ENCODE results near the gene HPCAL4.

The HPCAL4 gene

GRCh38 chr1:39701049-39701439 lies 9.8 kb upstream of the HPCAL4 start:
- DNase-seq (ENCODE audit: low read depth, low spot score): no peak

GRCh38 chr1:39700348-39700747 lies 9.1 kb upstream of the HPCAL4 start:
- no peak for DNase-seq (ENCODE audit: low read depth, low spot score)

- no peak for DNase-seq (ENCODE audit: low read depth, low spot score)
Measured at GRCh38 chr1:39699419-39699818, 8.2 kb upstream of the HPCAL4 start.

GRCh38 chr1:39698568-39698967 lies 7.3 kb upstream of the HPCAL4 start:
- no peak for DNase-seq (ENCODE audit: low read depth, low spot score)

- no peak for DNase-seq (ENCODE audit: low read depth, low spot score)
Measured at GRCh38 chr1:39696448-39696847, 5.2 kb upstream of the HPCAL4 start.

- no peak for DNase-seq (ENCODE audit: low read depth, low spot score)
Measured at GRCh38 chr1:39695016-39695415, 3.8 kb upstream of the HPCAL4 start.

GRCh38 chr1:39694026-39694425 lies 2.8 kb upstream of the HPCAL4 start:
- no peak for DNase-seq (ENCODE audit: low read depth, low spot score)

- DNase-seq (ENCODE audit: low read depth, low spot score): no peak
Measured at GRCh38 chr1:39692152-39693074, 1.2 kb upstream of the HPCAL4 start.

GRCh38 chr1:39690794-39691382 lies 345 bp downstream of the HPCAL4 start:
- DNase-seq (ENCODE audit: low read depth, low spot score): no peak

GRCh38 chr1:39690225-39690624 lies 1.0 kb downstream of the HPCAL4 start:
- no peak for DNase-seq (ENCODE audit: low read depth, low spot score)

GRCh38 chr1:39689635-39690034 lies 1.6 kb downstream of the HPCAL4 start:
- DNase-seq (ENCODE audit: low read depth, low spot score): no peak

- no peak for DNase-seq (ENCODE audit: low read depth, low spot score)
Measured at GRCh38 chr1:39689214-39689613, 2.0 kb downstream of the HPCAL4 start.

- DNase-seq (ENCODE audit: low read depth, low spot score): no peak
Measured at GRCh38 chr1:39688706-39689105, 2.5 kb downstream of the HPCAL4 start.

GRCh38 chr1:39687243-39687642 lies 4.0 kb downstream of the HPCAL4 start:
- DNase-seq (ENCODE audit: low read depth, low spot score): no peak

- no peak for DNase-seq (ENCODE audit: low read depth, low spot score)
Measured at GRCh38 chr1:39685071-39685470, 6.2 kb downstream of the HPCAL4 start.

GRCh38 chr1:39684313-39684664 lies 6.9 kb downstream of the HPCAL4 start:
- no peak for DNase-seq (ENCODE audit: low read depth, low spot score)

- no peak for DNase-seq (ENCODE audit: low read depth, low spot score)
Measured at GRCh38 chr1:39683591-39684312, 7.5 kb downstream of the HPCAL4 start.

- no peak for DNase-seq (ENCODE audit: low read depth, low spot score)
Measured at GRCh38 chr1:39681999-39682398, 9.2 kb downstream of the HPCAL4 start.

GRCh38 chr1:39681294-39681693 lies 9.9 kb downstream of the HPCAL4 start:
- no peak for DNase-seq (ENCODE audit: low read depth, low spot score)

GRCh38 chr1:39680751-39681150 lies 10.5 kb downstream of the HPCAL4 start:
- no peak for DNase-seq (ENCODE audit: low read depth, low spot score)

- no peak for DNase-seq (ENCODE audit: low read depth, low spot score)
Measured at GRCh38 chr1:39679821-39680220, 11.4 kb downstream of the HPCAL4 start.

GRCh38 chr1:39678889-39679288 lies 12.3 kb downstream of the HPCAL4 start:
- no peak for DNase-seq (ENCODE audit: low read depth, low spot score)

- no peak for DNase-seq (ENCODE audit: low read depth, low spot score)
Measured at GRCh38 chr1:39677645-39678044, 13.6 kb downstream of the HPCAL4 start.
